ENCODE measurements around the gene PRRG2.

- TF ChIP-seq ZZZ3 (IDR thresholded peaks at IDR 0.05; ENCODE audit: control insufficient read depth, insufficient read length, low read depth) (no peak), CTCF (IDR thresholded peaks at IDR 0.05 in 2 of 3, conservative IDR thresholded peaks at IDR 0.05 in 1 of 3; ENCODE audit: control insufficient read depth in 2 of 3, extremely low read depth in 1 of 3, insufficient read depth in 1 of 3, low read depth in 3 of 3, low read length in 3 of 3) (no peak), SP1 (IDR thresholded peaks at IDR 0.05; ENCODE audit: low read depth, low read length) (no peak), JUNB (IDR thresholded peaks at IDR 0.05) (no peak), FOXM1 (IDR thresholded peaks at IDR 0.05; ENCODE audit: low read depth, low read length) (no peak)
Measured at GRCh38 chr19:49551531-49551930, 29.6 kb upstream of the PRRG2 start.
